K562 (cell line): ENCODE results near the gene NFIC. TPM values are rescaled to one million over a fixed set of nuclear protein-coding genes. Genes with fewer than 3 reads are reported as not detected.

Experiments used
- BDP1 ChIP-seq: IDR thresholded peaks from 3 replicates; pipeline ENCODE4 v1.6.1; 2011; ENCODE audit not compliant: insufficient read length, insufficient read depth
- CBFA2T3 ChIP-seq: fragments of 450-650 bp; IDR thresholded peaks from 2 replicates; pipeline ENCODE4 v1.6.1; 2017
- IRF9 ChIP-seq: fragments of 450-650 bp; IDR thresholded peaks from 2 replicates; pipeline ENCODE4 v1.6.1; 2016; ENCODE audit warnings: missing biosample characterization, missing genetic modification characterization
- MCM5 ChIP-seq: fragments of 450-650 bp; IDR thresholded peaks from 2 replicates; pipeline ENCODE4 v1.6.1; 2016; ENCODE audit warnings: low read depth
- NCOA4 ChIP-seq: fragments of 450-650 bp; IDR thresholded peaks from 2 replicates; pipeline ENCODE4 v1.6.1; 2018; ENCODE audit warnings: mild to moderate bottlenecking; ENCODE audit not compliant: partially characterized antibody
- NFIC ChIP-seq: fragments of 450-650 bp; IDR thresholded peaks from 2 replicates; pipeline ENCODE4 v1.6.1; 2017; ENCODE audit warnings: mild to moderate bottlenecking, inconsistent platforms
- NR3C1 ChIP-seq: sonication (generic); formaldehyde crosslinking; IDR thresholded peaks from 2 replicates; pipeline ENCODE4 v1.8.1; 2022; ENCODE audit warnings: missing genetic modification reagents
- NUFIP1 ChIP-seq: fragments of 450-650 bp; IDR thresholded peaks from 2 replicates; pipeline ENCODE4 v1.6.1; 2018; ENCODE audit not compliant: partially characterized antibody
- PTTG1 ChIP-seq: fragments of 450-650 bp; IDR thresholded peaks from 2 replicates; pipeline ENCODE4 v1.6.1; 2016; ENCODE audit warnings: low read depth, mild to moderate bottlenecking, missing genetic modification characterization, missing compliant biosample characterization
- RBM25 ChIP-seq: fragments of 200-400 bp; formaldehyde crosslinking; IDR thresholded peaks from 2 replicates; pipeline ENCODE4 v1.6.1; 2018; ENCODE audit warnings: low read length, low read depth, moderate library complexity; ENCODE audit not compliant: severe bottlenecking
- RFX7 ChIP-seq: fragments of 250-450 bp; sonication (Bioruptor Pico); IDR thresholded peaks from 2 replicates; pipeline ENCODE4 v1.5.1; 2021; ENCODE audit warnings: mild to moderate bottlenecking
- SMAD2 ChIP-seq: fragments of 150-350 bp; IDR thresholded peaks from 2 replicates; pipeline ENCODE4 v1.6.1; 2014; ENCODE audit warnings: low read depth, mild to moderate bottlenecking, low read length
- SOX6 ChIP-seq: fragments of 450-650 bp; IDR thresholded peaks from 2 replicates; pipeline ENCODE4 v1.6.1; 2014; ENCODE audit warnings: mild to moderate bottlenecking
- SRSF7 ChIP-seq: fragments of 200-400 bp; formaldehyde crosslinking; optimal IDR thresholded peaks from 2 replicates; pipeline ENCODE3; 2017; ENCODE audit warnings: mild to moderate bottlenecking, low read depth, low read length
- SUPT5H ChIP-seq: fragments of 450-650 bp; IDR thresholded peaks from 2 replicates; pipeline ENCODE4 v1.6.1; 2016
- TAF9B ChIP-seq: fragments of 450-650 bp; IDR thresholded peaks from 2 replicates; pipeline ENCODE4 v1.6.1; 2018; ENCODE audit warnings: mild to moderate bottlenecking; ENCODE audit not compliant: partially characterized antibody
- polyA plus RNA-seq, 8 experiments: library from polyadenylated mRNA; depleted of rRNA in 4 of 8; stranded (reverse) in 5 of 8; unstranded in 3 of 8; fragments of >200 nt; fragmentation: Nextera tagmentation in 2 of 8; fragmentation: Illumina TruSeq in 1 of 8; extraction: Ambion mirVana in 2 of 8; extraction: Trizol in 1 of 8; gene quantifications; 2 replicates each; pipeline versions ENCODE4 v1.2.1 to v1.2.3, GENCODE V29; 2011 to 2014; ENCODE audit warnings: inconsistent platforms in 1 of 8, missing spikeins in 1 of 8
- total RNA-seq, 7 experiments: library from RNA; depleted of rRNA in 6 of 7; stranded (reverse); fragments of >200 nt in 6 of 7; fragmentation: Illumina TruSeq in 2 of 7; extraction: Trizol in 2 of 7; gene quantifications; 2 replicates each; pipeline versions ENCODE4 v1.2.1 to v1.2.3, GENCODE V29; 2011 to 2021; ENCODE audit warnings: low replicate concordance in 1 of 7
- TF ChIP-seq, protein P1 (sequence below): IDR thresholded peaks from 2 replicates; pipeline ENCODE4 v1.6.1; 2011; ENCODE audit not compliant: insufficient read length; ENCODE audit errors: extremely low read depth
- TF ChIP-seq, protein P2 (sequence below), 2 experiments: fragments of 450-650 bp in 1 of 2; sonication (generic) in 1 of 2; formaldehyde crosslinking in 1 of 2; IDR thresholded peaks in 1 of 2; conservative IDR thresholded peaks in 1 of 2; 2 replicates each; pipeline versions ENCODE4 v1.6.1 to v1.8.1; 2016 to 2023; ENCODE audit warnings: mild to moderate bottlenecking in 2 of 2, moderate library complexity in 2 of 2, inconsistent platforms in 1 of 2, missing genetic modification reagents in 1 of 2
- TF ChIP-seq, protein P3 (sequence below): sonication (generic); formaldehyde crosslinking; IDR thresholded peaks from 2 replicates; pipeline ENCODE4 v1.8.1; 2023; ENCODE audit warnings: mild to moderate bottlenecking, missing genetic modification reagents
- TF ChIP-seq, protein P4 (sequence below): fragments of 450-650 bp; IDR thresholded peaks from 2 replicates; pipeline ENCODE4 v1.6.1; 2017; ENCODE audit warnings: antibody characterized with exemption, mild to moderate bottlenecking

Gene NFIC
- total and polyA plus RNA-seq, 9 of the 15 experiments (the other 6 are each of a cell fraction or from before 2014, with no cell fraction given): 0.71 to 62.1 (median 6.9) TPM

DNA sequence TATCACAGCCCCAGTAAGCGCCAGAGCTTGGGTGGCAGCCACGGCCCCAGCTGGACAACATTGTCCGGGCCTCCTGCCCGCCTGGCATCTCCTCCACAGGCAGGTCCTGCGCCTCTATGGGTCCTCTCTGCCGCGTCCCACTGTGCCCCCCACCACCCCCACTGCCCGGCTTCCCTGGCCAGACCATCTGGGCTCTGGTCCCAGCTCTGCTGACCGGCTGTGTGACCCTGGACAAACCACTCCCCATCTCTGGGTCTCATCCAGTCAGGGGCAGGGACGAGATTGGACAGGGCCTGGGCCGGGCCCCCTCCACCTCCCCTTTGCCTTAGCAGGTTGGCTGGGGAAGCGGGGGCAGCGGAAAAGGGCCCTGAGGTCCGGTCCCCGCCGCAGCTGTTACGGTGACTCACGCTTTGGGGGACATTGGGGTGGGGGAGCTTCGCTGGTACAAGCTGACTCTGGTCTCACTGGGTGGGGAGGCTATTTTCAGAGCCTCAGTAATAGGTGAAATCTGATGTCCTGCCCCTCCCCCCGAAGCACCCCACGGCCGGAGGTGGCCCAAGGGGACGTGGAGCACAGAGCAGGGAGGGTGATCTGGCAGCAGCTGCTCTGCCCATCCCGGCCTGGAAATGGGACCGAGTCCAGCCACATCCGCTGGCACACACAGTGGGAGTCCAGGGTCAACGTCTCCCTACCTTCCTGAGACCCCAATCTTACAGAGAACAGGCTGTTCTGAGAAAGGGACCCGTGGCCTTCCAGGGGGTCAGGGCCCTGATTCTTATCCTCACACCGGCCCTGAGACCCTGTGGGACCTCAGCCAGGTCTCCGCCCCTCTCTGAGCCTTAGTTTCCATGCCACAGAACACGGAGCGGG lies 9.1 kb downstream of the NFIC start (continued):
- TF ChIP-seq RFX7 (CRISPR knock-in tag): no peak
- TF ChIP-seq SOX6: no peak
- no peak for TF ChIP-seq NUFIP1
- no peak for TF ChIP-seq NCOA4
- TF ChIP-seq TAF9B: no peak
- TF ChIP-seq, protein P1, sequence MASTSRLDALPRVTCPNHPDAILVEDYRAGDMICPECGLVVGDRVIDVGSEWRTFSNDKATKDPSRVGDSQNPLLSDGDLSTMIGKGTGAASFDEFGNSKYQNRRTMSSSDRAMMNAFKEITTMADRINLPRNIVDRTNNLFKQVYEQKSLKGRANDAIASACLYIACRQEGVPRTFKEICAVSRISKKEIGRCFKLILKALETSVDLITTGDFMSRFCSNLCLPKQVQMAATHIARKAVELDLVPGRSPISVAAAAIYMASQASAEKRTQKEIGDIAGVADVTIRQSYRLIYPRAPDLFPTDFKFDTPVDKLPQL: no peak
- 0 out of 2 replicates have a peak, but pooled peaks have one; percentile 4 for TF ChIP-seq NFIC
- no peak for TF ChIP-seq IRF9
- no peak for TF ChIP-seq NR3C1 (CRISPR knock-in tag)
- TF ChIP-seq, protein P2, sequence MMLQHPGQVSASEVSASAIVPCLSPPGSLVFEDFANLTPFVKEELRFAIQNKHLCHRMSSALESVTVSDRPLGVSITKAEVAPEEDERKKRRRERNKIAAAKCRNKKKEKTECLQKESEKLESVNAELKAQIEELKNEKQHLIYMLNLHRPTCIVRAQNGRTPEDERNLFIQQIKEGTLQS (IDR thresholded peaks at IDR 0.05): peak; percentile 85
- TF ChIP-seq, protein P2 (CRISPR knock-in tag; conservative IDR thresholded peaks at IDR 0.05): no peak
- TF ChIP-seq SMAD2: no peak
- TF ChIP-seq, protein P3, sequence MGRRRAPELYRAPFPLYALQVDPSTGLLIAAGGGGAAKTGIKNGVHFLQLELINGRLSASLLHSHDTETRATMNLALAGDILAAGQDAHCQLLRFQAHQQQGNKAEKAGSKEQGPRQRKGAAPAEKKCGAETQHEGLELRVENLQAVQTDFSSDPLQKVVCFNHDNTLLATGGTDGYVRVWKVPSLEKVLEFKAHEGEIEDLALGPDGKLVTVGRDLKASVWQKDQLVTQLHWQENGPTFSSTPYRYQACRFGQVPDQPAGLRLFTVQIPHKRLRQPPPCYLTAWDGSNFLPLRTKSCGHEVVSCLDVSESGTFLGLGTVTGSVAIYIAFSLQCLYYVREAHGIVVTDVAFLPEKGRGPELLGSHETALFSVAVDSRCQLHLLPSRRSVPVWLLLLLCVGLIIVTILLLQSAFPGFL (CRISPR knock-in tag): no peak
- TF ChIP-seq MCM5: no peak
- no peak for TF ChIP-seq RBM25
- no peak for TF ChIP-seq PTTG1
- no peak for TF ChIP-seq SUPT5H
- TF ChIP-seq CBFA2T3: peak; percentile 65
- TF ChIP-seq, protein P4, sequence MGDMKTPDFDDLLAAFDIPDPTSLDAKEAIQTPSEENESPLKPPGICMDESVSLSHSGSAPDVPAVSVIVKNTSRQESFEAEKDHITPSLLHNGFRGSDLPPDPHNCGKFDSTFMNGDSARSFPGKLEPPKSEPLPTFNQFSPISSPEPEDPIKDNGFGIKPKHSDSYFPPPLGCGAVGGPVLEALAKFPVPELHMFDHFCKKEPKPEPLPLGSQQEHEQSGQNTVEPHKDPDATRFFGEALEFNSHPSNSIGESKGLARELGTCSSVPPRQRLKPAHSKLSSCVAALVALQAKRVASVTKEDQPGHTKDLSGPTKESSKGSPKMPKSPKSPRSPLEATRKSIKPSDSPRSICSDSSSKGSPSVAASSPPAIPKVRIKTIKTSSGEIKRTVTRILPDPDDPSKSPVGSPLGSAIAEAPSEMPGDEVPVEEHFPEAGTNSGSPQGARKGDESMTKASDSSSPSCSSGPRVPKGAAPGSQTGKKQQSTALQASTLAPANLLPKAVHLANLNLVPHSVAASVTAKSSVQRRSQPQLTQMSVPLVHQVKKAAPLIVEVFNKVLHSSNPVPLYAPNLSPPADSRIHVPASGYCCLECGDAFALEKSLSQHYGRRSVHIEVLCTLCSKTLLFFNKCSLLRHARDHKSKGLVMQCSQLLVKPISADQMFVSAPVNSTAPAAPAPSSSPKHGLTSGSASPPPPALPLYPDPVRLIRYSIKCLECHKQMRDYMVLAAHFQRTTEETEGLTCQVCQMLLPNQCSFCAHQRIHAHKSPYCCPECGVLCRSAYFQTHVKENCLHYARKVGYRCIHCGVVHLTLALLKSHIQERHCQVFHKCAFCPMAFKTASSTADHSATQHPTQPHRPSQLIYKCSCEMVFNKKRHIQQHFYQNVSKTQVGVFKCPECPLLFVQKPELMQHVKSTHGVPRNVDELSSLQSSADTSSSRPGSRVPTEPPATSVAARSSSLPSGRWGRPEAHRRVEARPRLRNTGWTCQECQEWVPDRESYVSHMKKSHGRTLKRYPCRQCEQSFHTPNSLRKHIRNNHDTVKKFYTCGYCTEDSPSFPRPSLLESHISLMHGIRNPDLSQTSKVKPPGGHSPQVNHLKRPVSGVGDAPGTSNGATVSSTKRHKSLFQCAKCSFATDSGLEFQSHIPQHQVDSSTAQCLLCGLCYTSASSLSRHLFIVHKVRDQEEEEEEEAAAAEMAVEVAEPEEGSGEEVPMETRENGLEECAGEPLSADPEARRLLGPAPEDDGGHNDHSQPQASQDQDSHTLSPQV: 0 out of 2 replicates have a peak, but pooled peaks have one; percentile 39
- TF ChIP-seq BDP1: no peak
- no peak for TF ChIP-seq SRSF7
